Measurements from ENCODE around the gene TCN2. TPM values are rescaled to one million over a fixed set of nuclear protein-coding genes. Genes with fewer than 3 reads are reported as not detected.

The TCN2 gene
- total and polyA plus RNA-seq, 9 of the 15 experiments (the other 6 are each of a cell fraction or from before 2014, with no cell fraction given), result 0.88 to 5.4 (median 1.7) TPM

GRCh38 chr22:30609260-30610185 is 2.5 kb downstream of the TCN2 start (continued):
- TF ChIP-seq MGA (IDR thresholded peaks at IDR 0.05), result peak; percentile 87
- TF ChIP-seq NCOA1 (IDR thresholded peaks at IDR 0.05; ENCODE audit: low read depth), result no peak
- TF ChIP-seq MAZ (CRISPR knock-in tag; conservative IDR thresholded peaks at IDR 0.05 in 1 of 2, IDR thresholded peaks at IDR 0.05 in 1 of 2), result 0 out of 4 replicates have a peak, but pooled peaks of 1 of the 2 experiments have one; percentile 18
- TF ChIP-seq NR2C1 (IDR thresholded peaks at IDR 0.05), result peak; percentile 22; the same call in 1 of the 2 replicates
- peak; percentile 67 for TF ChIP-seq NR2C1 (tag; IDR thresholded peaks at IDR 0.05)
- no peak for TF ChIP-seq NCOA4 (IDR thresholded peaks at IDR 0.05; ENCODE audit: partially characterized antibody)
- TF ChIP-seq POLR2A (conservative IDR thresholded peaks at IDR 0.05), result 0 out of 2 replicates have a peak, but pooled peaks have one; percentile 50
- peak; percentile 52 to 58 for TF ChIP-seq NRF1 (conservative IDR thresholded peaks at IDR 0.05 in 1 of 2, IDR thresholded peaks at IDR 0.05 in 1 of 2)
- peak in 1 of 2 experiments; percentile 60; a peak in 1 of 4 replicates for TF ChIP-seq UBTF (IDR thresholded peaks at IDR 0.05; ENCODE audit: borderline replicate concordance in 1 of 2, low read depth in 2 of 2, low read length in 2 of 2)
- peak; percentile 65; the same call in 1 of the 2 replicates for TF ChIP-seq MEF2D (tag; conservative IDR thresholded peaks at IDR 0.05; ENCODE audit: low read depth)
- TF ChIP-seq SP1 (CRISPR knock-in tag; IDR thresholded peaks at IDR 0.05), result no peak
- no peak for TF ChIP-seq ZNF551 (CRISPR knock-in tag; IDR thresholded peaks at IDR 0.05)
- TF ChIP-seq ZNF316 (IDR thresholded peaks at IDR 0.05), result peak; percentile 97
- TF ChIP-seq NFIX (CRISPR knock-in tag; IDR thresholded peaks at IDR 0.05; ENCODE audit: low read depth), result no peak

Measured in K562 (cell line).